K562 (cell line): ENCODE data around the gene NRXN3. TPM values are rescaled to one million over a fixed set of nuclear protein-coding genes. Genes with fewer than 3 reads are reported as not detected.

Source experiments
- ATAC-seq: fragments of 200-7000 bp; cut with Tn5 transposase; 3 replicates; pipeline ENCODE4 v1.9.1; 2020; ENCODE audit warnings: moderate library complexity
- BruUV-seq: library from RNA; stranded (reverse); fragments of 400-500 nt; replicated peaks from 2 replicates; lab custom pipeline; 2021; lab: Mats Ljungman, UMichigan
- CTCF ChIA-PET: fragments of 300-600 bp; formaldehyde crosslinking; extraction: SDS; loops from one replicate; lab custom pipeline; 2021; ENCODE audit warnings: low intra/inter-chr PET ratio; lab: Yijun Ruan, JAX
- POLR2A ChIA-PET: fragments of 300-600, 350-650 bp; sonication (Branson Sonifier 250); formaldehyde crosslinking; extraction: SDS; loops from one replicate; lab custom pipeline; 2021; ENCODE audit warnings: antibody characterized with exemption, inconsistent platforms; lab: Yijun Ruan, JAX
- DNase-seq, 4 experiments: peaks; one replicate each; pipeline versions ENCODE4 v3.0.0 to v3.0.0-alpha.2; 2011 to 2018; ENCODE audit warnings: low spot score in 3 of 4, mixed read lengths in 3 of 4; ENCODE audit errors: extremely low read depth in 1 of 4
- FAIRE-seq: peaks from 2 replicates; lab custom pipeline; 2011; peaks lifted over from hg19 to GRCh38; lab: Jason Lieb, UNC
- H2AFZ ChIP-seq: 2 replicates; pipeline ENCODE4 v1.6.0; 2011; ENCODE audit warnings: low read depth, low read length, control low read depth, inconsistent platforms
- H3K27ac ChIP-seq: fragments of 200-600 bp; 3 replicates; pipeline ENCODE4 v1.8.0; 2011; ENCODE audit warnings: low read depth, mild to moderate bottlenecking, control low read depth, inconsistent platforms, low read length, moderate library complexity, mixed read lengths; ENCODE audit errors: extremely low read depth
- H3K27me3 ChIP-seq, 2 experiments: fragments of 300-600 bp in 1 of 2; 2 replicates in 1 of 2; 3 replicates in 1 of 2; pipeline versions ENCODE4 v1.6.0 to v1.8.0; 2011; ENCODE audit warnings: inconsistent platforms in 2 of 2, low read length in 2 of 2, mild to moderate bottlenecking in 1 of 2, mixed read lengths in 1 of 2, moderate library complexity in 1 of 2; ENCODE audit not compliant: control insufficient read depth in 2 of 2, insufficient read depth in 2 of 2
- H3K36me3 ChIP-seq: fragments of 300-600 bp; 3 replicates; pipeline ENCODE4 v1.8.0; 2011; ENCODE audit warnings: mild to moderate bottlenecking, low read length, inconsistent platforms; ENCODE audit not compliant: control insufficient read depth, insufficient read depth
- H3K4me1 ChIP-seq, 2 experiments: fragments of 200-600 bp in 1 of 2; replicated peaks in 1 of 2; 2 replicates in 1 of 2; 3 replicates in 1 of 2; pipeline versions ENCODE4 v1.5.1 to v1.8.0; 2011; ENCODE audit warnings: inconsistent platforms in 2 of 2, low read length in 2 of 2, mild to moderate bottlenecking in 1 of 2, mixed read lengths in 1 of 2, moderate library complexity in 1 of 2; ENCODE audit not compliant: control insufficient read depth in 2 of 2, insufficient read depth in 2 of 2
- H3K4me2 ChIP-seq: 2 replicates; pipeline ENCODE4 v1.6.1; 2011; ENCODE audit warnings: low read length, control low read depth, inconsistent platforms, mixed read lengths; ENCODE audit not compliant: insufficient read depth
- H3K4me3 ChIP-seq: fragments of 200-600 bp; sonication (generic), shearing (Covaris generic); 2 replicates; pipeline ENCODE4 v1.5.1; 2016; ENCODE audit warnings: control low read depth, inconsistent platforms
- H3K79me2 ChIP-seq: fragments of 200-600 bp; 3 replicates; pipeline ENCODE4 v1.8.0; 2011; ENCODE audit warnings: low read length, inconsistent platforms; ENCODE audit not compliant: control insufficient read depth, insufficient read depth
- H3K9ac ChIP-seq, 2 experiments: 2 replicates each; pipeline versions ENCODE4 v1.6.0 to v1.6.1; 2011; ENCODE audit warnings: low read depth in 2 of 2, low read length in 2 of 2, control low read depth in 1 of 2, inconsistent platforms in 1 of 2, mild to moderate bottlenecking in 1 of 2, mixed read lengths in 1 of 2; ENCODE audit not compliant: insufficient read depth in 1 of 2
- H3K9me1 ChIP-seq: one replicate; pipeline ENCODE4 v1.6.0; 2011; ENCODE audit warnings: inconsistent platforms, mild to moderate bottlenecking, low read length, moderate library complexity; ENCODE audit not compliant: control insufficient read depth, insufficient read depth
- H3K9me3 ChIP-seq: replicated peaks from 2 replicates; pipeline ENCODE4 v1.5.1; 2011; ENCODE audit warnings: low read depth, low read length, inconsistent platforms; ENCODE audit not compliant: control insufficient read depth, insufficient read depth
- H4K20me1 ChIP-seq: replicated peaks from 2 replicates; pipeline ENCODE4 v1.6.1; 2011; ENCODE audit warnings: low read length, inconsistent platforms, mixed read lengths; ENCODE audit not compliant: control insufficient read depth, insufficient read depth
- CSDE1 ChIP-seq, 2 experiments: fragments of 450-650 bp; IDR thresholded peaks; 2 replicates each; pipeline ENCODE4 v1.6.1; 2016; ENCODE audit warnings: mild to moderate bottlenecking in 1 of 2
- GABPB2 ChIP-seq: fragments of 250-450 bp; sonication (Bioruptor Pico); conservative IDR thresholded peaks from 2 replicates; pipeline ENCODE4 v1.5.1; 2021; ENCODE audit warnings: mild to moderate bottlenecking
- HOXB6 ChIP-seq: fragments of 250-450 bp; sonication (Bioruptor Pico); IDR thresholded peaks from 2 replicates; pipeline ENCODE4 v1.5.1; 2022; ENCODE audit warnings: mild to moderate bottlenecking, borderline replicate concordance
- KDM4B ChIP-seq, 2 experiments: fragments of 450-650 bp in 1 of 2; sonication (generic) in 1 of 2; IDR thresholded peaks; 2 replicates each; pipeline ENCODE4 v1.6.1; 2016 to 2017; ENCODE audit warnings: borderline replicate concordance in 2 of 2, antibody characterized with exemption in 1 of 2, low read depth in 1 of 2, mild to moderate bottlenecking in 1 of 2
- KLF16 ChIP-seq: IDR thresholded peaks from 2 replicates; pipeline ENCODE4 v1.6.1; 2016; ENCODE audit warnings: antibody characterized with exemption
- PHF21A ChIP-seq: fragments of 450-650 bp; IDR thresholded peaks from 2 replicates; pipeline ENCODE4 v1.6.1; 2017; ENCODE audit warnings: low read depth, borderline replicate concordance
- TBP ChIP-seq: optimal IDR thresholded peaks from 2 replicates; pipeline ENCODE3; 2011; ENCODE audit warnings: low read depth, low read length, improper control_type of control experiment
- TGIF2 ChIP-seq: sonication (generic); formaldehyde crosslinking; IDR thresholded peaks from 2 replicates; pipeline ENCODE4 v1.8.1; 2022; ENCODE audit warnings: mild to moderate bottlenecking, missing genetic modification reagents, moderate library complexity
- WGBS: fragments of 100-300 bp; shearing (Covaris generic); methylation state at CpG from one replicate; pipeline ENCODE4 v1.1.6; 2016; ENCODE audit warnings: low coverage, mixed read lengths; ENCODE audit not compliant: insufficient coverage; ENCODE audit errors: missing lambda C conversion rate; 5-methylcytosine and 5-hydroxymethylcytosine counted together
- in situ Hi-C: fragments of 300-500 bp; cut with MboI; formaldehyde crosslinking; loops from 4 replicates; pipeline ENCODE4 v1.15.0; 2018; ENCODE audit warnings: inconsistent platforms, mixed read lengths
- intact Hi-C: fragments of 100-400 bp; cut with micrococcal nuclease; formaldehyde crosslinking; loops from 2 replicates; pipeline ENCODE4 v1.14.2; 2022
- polyA plus RNA-seq, 8 experiments: library from polyadenylated mRNA; depleted of rRNA in 4 of 8; stranded (reverse) in 5 of 8; unstranded in 3 of 8; fragments of >200 nt; fragmentation: Nextera tagmentation in 2 of 8; fragmentation: Illumina TruSeq in 1 of 8; extraction: Ambion mirVana in 2 of 8; extraction: Trizol in 1 of 8; gene quantifications; 2 replicates each; pipeline versions ENCODE4 v1.2.1 to v1.2.3, GENCODE V29; 2011 to 2014; ENCODE audit warnings: inconsistent platforms in 1 of 8, missing spikeins in 1 of 8
- total RNA-seq, 7 experiments: library from RNA; depleted of rRNA in 6 of 7; stranded (reverse); fragments of >200 nt in 6 of 7; fragmentation: Illumina TruSeq in 2 of 7; extraction: Trizol in 2 of 7; gene quantifications; 2 replicates each; pipeline versions ENCODE4 v1.2.1 to v1.2.3, GENCODE V29; 2011 to 2021; ENCODE audit warnings: low replicate concordance in 1 of 7
- TF ChIP-seq, protein P1 (sequence below), 2 experiments: fragments of 250-450 bp in 1 of 2; fragments of 450-650 bp in 1 of 2; sonication (Bioruptor Pico) in 1 of 2; IDR thresholded peaks; 2 replicates each; pipeline versions ENCODE4 v1.6.1 to v1.8.0; 2016 to 2021; ENCODE audit warnings: mild to moderate bottlenecking in 2 of 2, moderate library complexity in 2 of 2, missing compliant biosample characterization in 1 of 2, missing genetic modification characterization in 1 of 2

NRXN3 gene
- total and polyA plus RNA-seq, 9 of the 15 experiments (the other 6 are each of a cell fraction or from before 2014, with no cell fraction given), result 0.09 TPM; not detected in 8

GRCh38 chr14:78576437-78577166 lies 406.4 kb downstream of the NRXN3 start (continued):
- TF ChIP-seq TGIF2 (CRISPR knock-in tag), result no peak
- no peak for TF ChIP-seq HOXB6 (CRISPR knock-in tag)
- TF ChIP-seq CSDE1 (IDR thresholded peaks at IDR 0.05), result no peak
- TF ChIP-seq, protein P1, sequence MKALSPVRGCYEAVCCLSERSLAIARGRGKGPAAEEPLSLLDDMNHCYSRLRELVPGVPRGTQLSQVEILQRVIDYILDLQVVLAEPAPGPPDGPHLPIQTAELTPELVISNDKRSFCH (CRISPR knock-in tag; IDR thresholded peaks at IDR 0.05), result no peak
- TF ChIP-seq, protein P1 (tag; IDR thresholded peaks at IDR 0.05), result no peak
- TF ChIP-seq, all 486 proteins: peak for 0

- no peaks in the 10 kb centered on the region for H3K9me3 ChIP-seq
- WGBS, result 0% methylated on average over 5 of the region's 5 CpGs
- H3K4me1 ChIP-seq, result no peaks in the 10 kb centered on the region
- H3K27ac ChIP-seq, result no peak overlapping the region
- intact Hi-C loops (no loop called here), in situ Hi-C loops (loop anchor here (25.0 kb wide), 2 partner anchors 569 to 919 kb away; no protein-coding TSS in a partner anchor)
- H4K20me1 ChIP-seq, result no peaks in the 10 kb centered on the region
- BruUV-seq, result no TSS peak
- H3K9me1 ChIP-seq, result no peaks in the 10 kb centered on the region
- no peaks in the 10 kb centered on the region for H3K79me2 ChIP-seq
- H3K4me3 ChIP-seq, result no peak overlapping the region
- H3K36me3 ChIP-seq, result no peaks in the 10 kb centered on the region
- ATAC-seq (no peak), DNase-seq (no peak), FAIRE-seq (no peak)
- no peak overlapping the region for H2AFZ ChIP-seq
- no peak overlapping the region for H3K4me2 ChIP-seq
- H3K27me3 ChIP-seq, result no peaks in the 10 kb centered on the region
- ChIA-PET CTCF (no interaction called here), POLR2A (no interaction called here)
- H3K9ac ChIP-seq, result no peak overlapping the region
- TF ChIP-seq TBP, result no peak
- no peak for TF ChIP-seq PHF21A
- no peak for TF ChIP-seq GABPB2 (CRISPR knock-in tag)
- no peak for TF ChIP-seq KLF16
- no peak for TF ChIP-seq KDM4B (IDR thresholded peaks at IDR 0.05; ENCODE audit: borderline replicate concordance in 2 of 2, low read depth in 1 of 2)
Measured at GRCh38 chr14:78581229-78581628, 411.1 kb downstream of the NRXN3 start.
